HepG2 (cell line): ENCODE data around the gene SLC20A1. TPM values are rescaled to one million over a fixed set of nuclear protein-coding genes. Genes with fewer than 3 reads are reported as not detected.
A peak's percentile ranks its signal among the peaks of the same experiment; 100 is the strongest.

Experiments
- DR1 ChIP-seq: sonication (generic); formaldehyde crosslinking; IDR thresholded peaks from 2 replicates; pipeline ENCODE4 v1.8.0; 2021; ENCODE audit warnings: mild to moderate bottlenecking, missing genetic modification reagents, inconsistent platforms
- FOXA3 ChIP-seq: IDR thresholded peaks from 2 replicates; pipeline ENCODE4 v1.6.1; 2016; ENCODE audit warnings: missing genetic modification reagents, missing compliant biosample characterization
- FOXC1 ChIP-seq: sonication (generic); formaldehyde crosslinking; IDR thresholded peaks from 2 replicates; pipeline ENCODE4 v1.8.0; 2022; ENCODE audit warnings: mild to moderate bottlenecking, missing genetic modification reagents, borderline replicate concordance
- GATAD1 ChIP-seq: IDR thresholded peaks from 2 replicates; pipeline ENCODE4 v1.6.1; 2016; ENCODE audit warnings: missing genetic modification reagents, missing compliant biosample characterization
- HCFC1 ChIP-seq: fragments of 150-350 bp; IDR thresholded peaks from 2 replicates; pipeline ENCODE4 v1.6.1; 2014; ENCODE audit warnings: low read depth, low read length
- HDAC1 ChIP-seq: sonication (generic); formaldehyde crosslinking; IDR thresholded peaks from 2 replicates; pipeline ENCODE4 v1.5.1; 2020; ENCODE audit warnings: mild to moderate bottlenecking, missing genetic modification reagents
- HMG20A ChIP-seq: IDR thresholded peaks from 2 replicates; pipeline ENCODE4 v1.6.1; 2016; ENCODE audit warnings: borderline replicate concordance
- HMG20B ChIP-seq: conservative IDR thresholded peaks from 2 replicates; pipeline ENCODE4 v1.6.1; 2016; ENCODE audit warnings: missing genetic modification reagents, missing compliant biosample characterization
- MED13 ChIP-seq: sonication (generic); formaldehyde crosslinking; IDR thresholded peaks from 2 replicates; pipeline ENCODE4 v1.5.0; 2020; ENCODE audit warnings: missing genetic modification reagents
- MZF1 ChIP-seq: sonication (generic); formaldehyde crosslinking; IDR thresholded peaks from 2 replicates; pipeline ENCODE4 v1.8.1; 2023; ENCODE audit warnings: mild to moderate bottlenecking, missing genetic modification reagents, borderline replicate concordance
- NFE2L2 ChIP-seq: fragments of 150-350 bp; IDR thresholded peaks from 2 replicates; pipeline ENCODE4 v1.6.1; 2014; ENCODE audit warnings: low read length
- NR2F1 ChIP-seq, 2 experiments: fragments of 450-650 bp in 1 of 2; formaldehyde crosslinking in 1 of 2; IDR thresholded peaks; 2 replicates each; pipeline versions ENCODE4 v1.5.0 to v1.6.1; 2016 to 2020; ENCODE audit warnings: mild to moderate bottlenecking in 1 of 2, missing compliant biosample characterization in 1 of 2, missing genetic modification reagents in 1 of 2, moderate library complexity in 1 of 2
- POLR2G ChIP-seq: fragments of 200-400 bp; formaldehyde crosslinking; IDR thresholded peaks from 2 replicates; pipeline ENCODE4 v1.6.1; 2018; ENCODE audit warnings: mild to moderate bottlenecking, low read depth, low read length, moderate library complexity
- RORA ChIP-seq: sonication (generic); formaldehyde crosslinking; IDR thresholded peaks from 2 replicates; pipeline ENCODE4 v1.5.0; 2020; ENCODE audit warnings: mild to moderate bottlenecking, missing genetic modification reagents, moderate library complexity
- SIX4 ChIP-seq: sonication (generic); formaldehyde crosslinking; IDR thresholded peaks from 2 replicates; pipeline ENCODE4 v1.4.0; 2020; ENCODE audit warnings: missing genetic modification reagents
- SMC3 ChIP-seq: IDR thresholded peaks from 2 replicates; pipeline ENCODE4 v1.6.1; 2011; ENCODE audit warnings: low read length, improper control_type of control experiment
- SNRNP70 ChIP-seq: fragments of 200-400 bp; formaldehyde crosslinking; IDR thresholded peaks from 2 replicates; pipeline ENCODE4 v1.6.1; 2017; ENCODE audit warnings: mild to moderate bottlenecking, low read depth, low read length, moderate library complexity
- TBP ChIP-seq: sonication (generic); formaldehyde crosslinking; IDR thresholded peaks from 2 replicates; pipeline ENCODE4 v1.5.0; 2020; ENCODE audit warnings: missing genetic modification reagents
- TEAD3 ChIP-seq: optimal IDR thresholded peaks from 2 replicates; pipeline ENCODE3; 2016; ENCODE audit warnings: borderline replicate concordance
- U2AF1 ChIP-seq: fragments of 200-400 bp; formaldehyde crosslinking; optimal IDR thresholded peaks from 2 replicates; pipeline ENCODE3; 2017; ENCODE audit warnings: mild to moderate bottlenecking, low read depth, low read length
- XRCC5 ChIP-seq: fragments of 200-400 bp; formaldehyde crosslinking; optimal IDR thresholded peaks from 2 replicates; pipeline ENCODE3; 2017; ENCODE audit warnings: mild to moderate bottlenecking, low read length
- ZFY ChIP-seq: sonication (generic); formaldehyde crosslinking; IDR thresholded peaks from 2 replicates; pipeline ENCODE4 v1.4.0; 2020; ENCODE audit warnings: missing genetic modification reagents
- ZNF569 ChIP-seq: sonication (generic); formaldehyde crosslinking; IDR thresholded peaks from 2 replicates; pipeline ENCODE4 v1.5.0; 2020; ENCODE audit warnings: mild to moderate bottlenecking, missing genetic modification reagents, moderate library complexity, borderline replicate concordance
- ZNF607 ChIP-seq: sonication (generic); formaldehyde crosslinking; IDR thresholded peaks from 2 replicates; pipeline ENCODE4 v1.5.1; 2020; ENCODE audit warnings: missing genetic modification reagents, mild to moderate bottlenecking, borderline replicate concordance
- ZNF7 ChIP-seq: IDR thresholded peaks from 2 replicates; pipeline ENCODE4 v1.6.1; 2016; ENCODE audit warnings: missing biosample characterization, missing genetic modification reagents
- ZNF766 ChIP-seq: sonication (generic); formaldehyde crosslinking; IDR thresholded peaks from 2 replicates; pipeline ENCODE4 v1.5.0; 2020; ENCODE audit warnings: missing genetic modification reagents, borderline replicate concordance
- ZZZ3 ChIP-seq: sonication (generic); formaldehyde crosslinking; IDR thresholded peaks from 2 replicates; pipeline ENCODE4 v1.4.0; 2020; ENCODE audit warnings: missing genetic modification reagents, mild to moderate bottlenecking, borderline replicate concordance
- polyA plus RNA-seq, 8 experiments: library from polyadenylated mRNA; depleted of rRNA in 3 of 8; stranded (reverse) in 7 of 8; unstranded in 1 of 8; fragments of >200 nt; fragmentation: Illumina TruSeq in 4 of 8; extraction: Trizol in 4 of 8; gene quantifications; 2 replicates each; pipeline versions ENCODE4 v1.2.1 to v1.2.3, GENCODE V29; 2011 to 2016; ENCODE audit warnings: low read depth in 4 of 8, missing spikeins in 1 of 8, mixed read lengths in 1 of 8; ENCODE audit not compliant: insufficient read depth in 1 of 8
- total RNA-seq, 5 experiments: library from RNA; depleted of rRNA; stranded (reverse); fragments of >200 nt; fragmentation: Illumina TruSeq; extraction: Trizol; gene quantifications; 2 replicates each; pipeline ENCODE4 v1.2.3, GENCODE V29; 2016; ENCODE audit warnings: low read depth in 1 of 5
- TF ChIP-seq, protein P1 (sequence below): sonication (generic); formaldehyde crosslinking; IDR thresholded peaks from 2 replicates; pipeline ENCODE4 v1.5.1; 2020; ENCODE audit warnings: mild to moderate bottlenecking, missing genetic modification reagents, borderline replicate concordance
- TF ChIP-seq, protein P2 (sequence below): sonication (generic); formaldehyde crosslinking; IDR thresholded peaks from 2 replicates; pipeline ENCODE4 v1.4.0; 2020; ENCODE audit warnings: missing genetic modification reagents
- TF ChIP-seq, protein P3 (sequence below): sonication (generic); IDR thresholded peaks from 2 replicates; pipeline ENCODE4 v1.6.1; 2016; ENCODE audit warnings: low read depth, borderline replicate concordance

SLC20A1 gene
- total and polyA plus RNA-seq, 2 of the 13 experiments (the other 11 are each of a cell fraction or from before 2014, with no cell fraction given), result 54.0 to 85.9 TPM

DNA sequence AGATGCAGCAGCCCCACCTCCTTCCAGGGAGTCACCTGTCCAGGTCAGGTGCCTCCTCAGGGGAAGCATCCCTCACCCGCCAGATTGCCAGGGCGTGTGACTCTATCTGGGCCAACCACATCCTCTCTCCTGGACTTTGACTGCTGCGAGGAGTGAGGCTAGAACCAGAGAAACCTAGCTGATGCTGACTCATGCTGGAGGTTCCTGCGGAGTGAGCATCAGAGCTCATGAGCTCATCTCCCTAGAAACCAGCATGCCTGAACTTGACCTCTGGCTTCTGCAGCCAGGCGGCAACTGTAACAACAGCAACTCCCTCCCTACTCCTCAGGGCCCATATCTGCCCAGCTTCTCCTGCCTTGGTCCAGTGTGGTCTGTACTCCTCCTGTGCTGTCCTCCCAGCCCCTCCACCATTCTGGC is 46.8 kb downstream of the SLC20A1 start (continued):
- TF ChIP-seq ZNF7 (CRISPR knock-in tag) (no peak), ZFY (peak; percentile 40; the same call in 1 of the 2 replicates), NFE2L2 (peak; percentile 98), ZNF569 (CRISPR knock-in tag) (no peak), DR1 (peak; percentile 41; the same call in 1 of the 2 replicates), TEAD3 (peak; percentile 93), SIX4 (CRISPR knock-in tag) (peak; percentile 21; the same call in 1 of the 2 replicates), ZNF607 (CRISPR knock-in tag) (peak; percentile 67; the same call in 1 of the 2 replicates), HCFC1 (no peak), NR2F1 (CRISPR knock-in tag; IDR thresholded peaks at IDR 0.05) (peak; percentile 96 to 98), HMG20B (CRISPR knock-in tag) (0 out of 2 replicates have a peak, but pooled peaks have one; percentile 30), POLR2G (no peak), U2AF1 (peak; percentile 62), MZF1 (CRISPR knock-in tag) (no peak), ZZZ3 (0 out of 2 replicates have a peak, but pooled peaks have one; percentile 40), FOXC1 (CRISPR knock-in tag) (no peak), HMG20A (CRISPR knock-in tag) (peak; percentile 89), SMC3 (0 out of 2 replicates have a peak, but pooled peaks have one; percentile 18), RORA (CRISPR knock-in tag) (no peak), HDAC1 (CRISPR knock-in tag) (peak; percentile 54; the same call in 1 of the 2 replicates), GATAD1 (peak; percentile 72), MED13 (CRISPR knock-in tag) (no peak), FOXA3 (CRISPR knock-in tag) (peak; percentile 85), TBP (CRISPR knock-in tag) (no peak), XRCC5 (peak; percentile 73), ZNF766 (peak; percentile 53; the same call in 1 of the 2 replicates), SNRNP70 (no peak)
- TF ChIP-seq, protein P1, sequence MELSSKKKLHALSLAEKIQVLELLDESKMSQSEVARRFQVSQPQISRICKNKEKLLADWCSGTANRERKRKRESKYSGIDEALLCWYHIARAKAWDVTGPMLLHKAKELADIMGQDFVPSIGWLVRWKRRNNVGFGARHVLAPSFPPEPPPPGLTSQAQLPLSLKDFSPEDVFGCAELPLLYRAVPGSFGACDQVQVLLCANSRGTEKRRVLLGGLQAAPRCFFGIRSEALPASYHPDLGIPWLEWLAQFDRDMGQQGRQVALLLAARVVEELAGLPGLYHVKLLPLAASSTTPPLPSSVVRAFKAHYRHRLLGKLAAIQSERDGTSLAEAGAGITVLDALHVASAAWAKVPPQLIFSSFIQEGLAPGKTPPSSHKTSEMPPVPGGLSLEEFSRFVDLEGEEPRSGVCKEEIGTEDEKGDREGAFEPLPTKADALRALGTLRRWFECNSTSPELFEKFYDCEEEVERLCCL, result no peak
- TF ChIP-seq, protein P2, sequence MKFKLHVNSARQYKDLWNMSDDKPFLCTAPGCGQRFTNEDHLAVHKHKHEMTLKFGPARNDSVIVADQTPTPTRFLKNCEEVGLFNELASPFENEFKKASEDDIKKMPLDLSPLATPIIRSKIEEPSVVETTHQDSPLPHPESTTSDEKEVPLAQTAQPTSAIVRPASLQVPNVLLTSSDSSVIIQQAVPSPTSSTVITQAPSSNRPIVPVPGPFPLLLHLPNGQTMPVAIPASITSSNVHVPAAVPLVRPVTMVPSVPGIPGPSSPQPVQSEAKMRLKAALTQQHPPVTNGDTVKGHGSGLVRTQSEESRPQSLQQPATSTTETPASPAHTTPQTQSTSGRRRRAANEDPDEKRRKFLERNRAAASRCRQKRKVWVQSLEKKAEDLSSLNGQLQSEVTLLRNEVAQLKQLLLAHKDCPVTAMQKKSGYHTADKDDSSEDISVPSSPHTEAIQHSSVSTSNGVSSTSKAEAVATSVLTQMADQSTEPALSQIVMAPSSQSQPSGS (CRISPR knock-in tag), result peak; percentile 75
- TF ChIP-seq, protein P3, sequence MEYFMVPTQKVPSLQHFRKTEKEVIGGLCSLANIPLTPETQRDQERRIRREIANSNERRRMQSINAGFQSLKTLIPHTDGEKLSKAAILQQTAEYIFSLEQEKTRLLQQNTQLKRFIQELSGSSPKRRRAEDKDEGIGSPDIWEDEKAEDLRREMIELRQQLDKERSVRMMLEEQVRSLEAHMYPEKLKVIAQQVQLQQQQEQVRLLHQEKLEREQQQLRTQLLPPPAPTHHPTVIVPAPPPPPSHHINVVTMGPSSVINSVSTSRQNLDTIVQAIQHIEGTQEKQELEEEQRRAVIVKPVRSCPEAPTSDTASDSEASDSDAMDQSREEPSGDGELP, result peak; percentile 74; the same call in 1 of the 2 replicates
